Measurements from ENCODE around the gene MYO1D.
"Not testable (repeated sequence)": the region's sequence is repeated elsewhere in the genome, so short reads cannot be mapped to it uniquely, and the experiment has no call there.

Gene MYO1D

DNA sequence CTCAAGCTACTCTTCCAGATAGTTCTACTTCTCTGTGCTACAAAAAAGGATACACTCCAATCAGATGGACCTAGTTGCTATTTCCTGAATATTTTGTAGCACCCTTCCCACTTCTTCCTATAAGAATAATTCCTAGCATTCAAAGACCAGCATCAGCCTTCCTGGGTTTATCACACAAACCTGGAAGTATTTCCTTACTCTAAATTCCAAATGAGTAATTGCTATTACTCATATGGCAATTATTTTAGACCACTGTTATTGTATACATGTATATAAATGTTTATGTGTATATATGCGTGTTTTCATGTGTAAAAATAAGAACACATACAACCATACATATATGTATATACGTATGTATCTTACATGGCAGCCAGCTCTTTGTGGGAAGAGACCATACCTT is 130.6 kb downstream of the MYO1D start:
- H3K9me3 Mint-ChIP-seq = no peaks in the 10 kb centered on the region

DNA sequence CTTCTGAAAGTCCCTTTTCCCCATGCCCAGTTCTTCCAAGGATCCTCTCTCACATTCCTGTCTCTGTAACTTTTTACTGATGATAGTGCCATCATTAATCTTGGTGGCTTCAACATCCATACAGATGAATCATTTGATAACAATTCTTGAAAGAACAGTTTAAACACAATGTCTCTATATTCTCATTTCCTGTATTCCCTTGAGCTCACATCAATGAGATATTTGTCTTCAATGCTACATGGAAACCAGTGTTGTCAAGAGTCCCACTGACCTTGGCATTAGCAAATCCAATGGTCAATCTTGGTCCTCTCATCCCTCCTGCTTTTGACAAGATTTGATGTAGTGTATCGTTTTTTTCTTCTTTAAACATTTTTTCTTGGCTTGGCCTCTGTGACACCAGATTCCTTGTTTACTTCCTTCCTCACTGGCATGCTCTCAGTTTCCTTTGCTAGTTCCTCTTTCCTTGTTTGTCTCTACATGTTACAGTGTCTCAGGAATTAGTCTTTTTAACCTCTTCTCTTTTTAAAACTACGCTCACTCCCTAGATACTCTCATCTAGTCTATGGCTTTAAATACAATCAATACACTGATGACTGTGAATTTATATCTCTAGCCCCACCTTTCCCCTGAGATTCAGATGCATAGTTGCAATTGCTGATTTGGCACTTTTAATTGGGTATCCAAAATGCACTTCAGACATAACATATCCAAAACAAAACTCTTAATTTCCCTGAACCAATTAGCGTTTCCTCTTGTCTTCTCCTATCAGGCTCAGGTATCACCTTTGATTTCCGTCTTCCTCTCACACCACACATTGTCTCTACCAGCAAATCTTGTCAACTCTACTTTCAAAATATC is 134.0 kb downstream of the MYO1D start:
- H3K4me1 Mint-ChIP-seq (ENCODE audit: low read depth) = no peaks in the 10 kb centered on the region
- no peak overlapping the region for H3K4me3 Mint-ChIP-seq
- H3K27me3 Mint-ChIP-seq (ENCODE audit: low read depth) = no peaks in the 10 kb centered on the region
- H3K27ac Mint-ChIP-seq = no peak overlapping the region
- H3K9me3 Mint-ChIP-seq = no peaks in the 10 kb centered on the region
- no peaks in the 10 kb centered on the region for H3K36me3 Mint-ChIP-seq (ENCODE audit: low read depth)

More for the DNA sequence above, 130.6 kb downstream of the MYO1D start:
- Mint-ChIP-seq H3K27ac (no peak overlapping the region), H3K36me3 (ENCODE audit: low read depth) (no peaks in the 10 kb centered on the region), H3K4me3 (no peak overlapping the region), H3K4me1 (ENCODE audit: low read depth) (no peaks in the 10 kb centered on the region), H3K27me3 (ENCODE audit: low read depth) (no peaks in the 10 kb centered on the region)

GRCh38 chr17:32741381-32741780 is 135.5 kb downstream of the MYO1D start:
- Mint-ChIP-seq H3K4me1 (ENCODE audit: low read depth) (no peaks in the 10 kb centered on the region), H3K4me3 (no peak overlapping the region), H3K27ac (no peak overlapping the region), H3K36me3 (ENCODE audit: low read depth) (no peaks in the 10 kb centered on the region), H3K9me3 (no peaks in the 10 kb centered on the region), H3K27me3 (ENCODE audit: low read depth) (no peaks in the 10 kb centered on the region)

DNA sequence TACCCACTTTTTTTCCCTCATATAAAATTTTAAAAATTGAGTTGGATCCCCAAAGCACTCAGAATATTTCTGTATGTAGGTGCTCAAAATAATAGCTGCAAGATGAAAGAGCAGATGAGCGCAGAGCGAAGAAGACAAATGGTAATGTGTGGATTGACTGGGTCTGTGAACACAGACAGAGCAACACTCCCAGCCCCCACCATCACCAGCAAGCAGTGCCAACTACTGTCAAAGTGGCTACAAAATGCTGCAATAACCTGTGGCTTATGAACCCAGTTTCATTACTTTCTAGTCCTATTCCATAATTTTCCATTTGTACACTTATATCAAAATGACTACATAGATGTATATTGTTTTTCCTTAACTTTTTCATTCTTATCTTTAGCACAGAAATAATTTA is 137.2 kb downstream of the MYO1D start:
- H3K27ac Mint-ChIP-seq = no peak overlapping the region
- no peaks in the 10 kb centered on the region for H3K4me1 Mint-ChIP-seq (ENCODE audit: low read depth)
- H3K36me3 Mint-ChIP-seq (ENCODE audit: low read depth) = no peaks in the 10 kb centered on the region
- H3K27me3 Mint-ChIP-seq (ENCODE audit: low read depth) = no peaks in the 10 kb centered on the region
- H3K9me3 Mint-ChIP-seq = no peaks in the 10 kb centered on the region
- no peak overlapping the region for H3K4me3 Mint-ChIP-seq

- not testable (repeated sequence) for H3K27ac Mint-ChIP-seq; H3K4me3 Mint-ChIP-seq; H3K9me3 Mint-ChIP-seq; H3K4me1 Mint-ChIP-seq (ENCODE audit: low read depth); H3K36me3 Mint-ChIP-seq (ENCODE audit: low read depth); H3K27me3 Mint-ChIP-seq (ENCODE audit: low read depth)
Measured at GRCh38 chr17:32739151-32739550, 137.8 kb downstream of the MYO1D start.

GRCh38 chr17:32733401-32733800 is 143.5 kb downstream of the MYO1D start:
- H3K36me3 Mint-ChIP-seq (ENCODE audit: low read depth) = no peaks in the 10 kb centered on the region
- no peaks in the 10 kb centered on the region for H3K4me1 Mint-ChIP-seq (ENCODE audit: low read depth)
- no peak overlapping the region for H3K4me3 Mint-ChIP-seq
- no peak overlapping the region for H3K27ac Mint-ChIP-seq
- no peaks in the 10 kb centered on the region for H3K27me3 Mint-ChIP-seq (ENCODE audit: low read depth)
- peaks cover 3% of the 10 kb centered on the region for H3K9me3 Mint-ChIP-seq

- Mint-ChIP-seq H3K4me3 (no peak overlapping the region), H3K4me1 (ENCODE audit: low read depth) (no peaks in the 10 kb centered on the region), H3K27me3 (ENCODE audit: low read depth) (no peaks in the 10 kb centered on the region), H3K9me3 (peaks cover 3% of the 10 kb centered on the region), H3K27ac (no peak overlapping the region), H3K36me3 (ENCODE audit: low read depth) (no peaks in the 10 kb centered on the region)
Measured at GRCh38 chr17:32732900-32733299, 144.0 kb downstream of the MYO1D start.

- Mint-ChIP-seq H3K4me3 (no peak overlapping the region), H3K4me1 (ENCODE audit: low read depth) (no peaks in the 10 kb centered on the region), H3K36me3 (ENCODE audit: low read depth) (no peaks in the 10 kb centered on the region), H3K27me3 (ENCODE audit: low read depth) (no peaks in the 10 kb centered on the region), H3K9me3 (peaks cover 3% of the 10 kb centered on the region), H3K27ac (no peak overlapping the region)
Measured at GRCh38 chr17:32732296-32732642, 144.7 kb downstream of the MYO1D start.

GRCh38 chr17:32731556-32732295 is 145.2 kb downstream of the MYO1D start:
- H3K27me3 Mint-ChIP-seq (ENCODE audit: low read depth) = no peaks in the 10 kb centered on the region
- H3K4me1 Mint-ChIP-seq (ENCODE audit: low read depth) = no peaks in the 10 kb centered on the region
- peaks cover 3% of the 10 kb centered on the region for H3K9me3 Mint-ChIP-seq
- H3K27ac Mint-ChIP-seq = no peak overlapping the region
- no peaks in the 10 kb centered on the region for H3K36me3 Mint-ChIP-seq (ENCODE audit: low read depth)
- H3K4me3 Mint-ChIP-seq = no peak overlapping the region

- H3K4me1 Mint-ChIP-seq (ENCODE audit: low read depth) = no peaks in the 10 kb centered on the region
- H3K9me3 Mint-ChIP-seq = peaks cover 14% of the 10 kb centered on the region
- H3K27ac Mint-ChIP-seq = no peak overlapping the region
- no peak overlapping the region for H3K4me3 Mint-ChIP-seq
- H3K27me3 Mint-ChIP-seq (ENCODE audit: low read depth) = no peaks in the 10 kb centered on the region
- H3K36me3 Mint-ChIP-seq (ENCODE audit: low read depth) = peaks cover 2% of the 10 kb centered on the region
Measured at GRCh38 chr17:32727681-32728080, 149.2 kb downstream of the MYO1D start.

- Mint-ChIP-seq H3K9me3 (peaks cover 10% of the 10 kb centered on the region), H3K27me3 (ENCODE audit: low read depth) (no peaks in the 10 kb centered on the region), H3K27ac (no peak overlapping the region), H3K4me3 (no peak overlapping the region), H3K36me3 (ENCODE audit: low read depth) (peaks cover 2% of the 10 kb centered on the region), H3K4me1 (ENCODE audit: low read depth) (no peaks in the 10 kb centered on the region)
Measured at GRCh38 chr17:32725697-32726096, 151.2 kb downstream of the MYO1D start.

GRCh38 chr17:32723310-32723955 is 153.5 kb downstream of the MYO1D start:
- no peak overlapping the region for H3K4me3 Mint-ChIP-seq
- no peaks in the 10 kb centered on the region for H3K4me1 Mint-ChIP-seq (ENCODE audit: low read depth)
- no peaks in the 10 kb centered on the region for H3K27me3 Mint-ChIP-seq (ENCODE audit: low read depth)
- peaks cover 10% of the 10 kb centered on the region for H3K9me3 Mint-ChIP-seq
- no peak overlapping the region for H3K27ac Mint-ChIP-seq
- H3K36me3 Mint-ChIP-seq (ENCODE audit: low read depth) = peaks cover 2% of the 10 kb centered on the region

- H3K36me3 Mint-ChIP-seq (ENCODE audit: low read depth) = peaks cover 2% of the 10 kb centered on the region
- no peaks in the 10 kb centered on the region for H3K4me1 Mint-ChIP-seq (ENCODE audit: low read depth)
- no peak overlapping the region for H3K4me3 Mint-ChIP-seq
- no peak overlapping the region for H3K27ac Mint-ChIP-seq
- H3K9me3 Mint-ChIP-seq = peaks cover 10% of the 10 kb centered on the region
- no peaks in the 10 kb centered on the region for H3K27me3 Mint-ChIP-seq (ENCODE audit: low read depth)
Measured at GRCh38 chr17:32722733-32723132, 154.2 kb downstream of the MYO1D start.

DNA sequence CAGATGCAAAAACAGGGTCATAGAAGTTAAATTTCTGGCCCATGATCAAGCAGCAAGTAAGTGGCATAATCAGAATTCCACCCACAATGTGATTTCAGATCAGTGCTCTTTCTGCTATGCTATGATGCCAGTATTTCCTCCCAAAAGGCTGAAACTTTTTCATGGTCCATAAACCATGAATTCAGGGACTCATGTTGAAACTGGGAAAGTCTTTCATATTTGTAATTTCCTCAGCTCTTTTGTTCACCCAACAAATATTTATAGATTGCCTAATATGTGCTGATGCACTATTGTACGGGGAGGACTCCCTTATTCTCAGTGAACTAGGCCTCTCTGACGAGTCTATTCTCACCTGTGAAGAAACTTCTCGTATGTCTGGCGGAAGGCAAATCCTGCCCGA is 156.3 kb downstream of the MYO1D start:
- Mint-ChIP-seq H3K36me3 (ENCODE audit: low read depth) (peaks cover 2% of the 10 kb centered on the region), H3K27me3 (ENCODE audit: low read depth) (peaks cover 7% of the 10 kb centered on the region), H3K4me1 (ENCODE audit: low read depth) (no peaks in the 10 kb centered on the region), H3K27ac (no peak overlapping the region), H3K4me3 (no peak overlapping the region), H3K9me3 (peaks cover 8% of the 10 kb centered on the region)

GRCh38 chr17:32719689-32720088 is 157.2 kb downstream of the MYO1D start:
- Mint-ChIP-seq H3K27ac (no peak overlapping the region), H3K9me3 (peaks cover 3% of the 10 kb centered on the region), H3K36me3 (ENCODE audit: low read depth) (no peaks in the 10 kb centered on the region), H3K4me3 (no peak overlapping the region), H3K4me1 (ENCODE audit: low read depth) (no peaks in the 10 kb centered on the region), H3K27me3 (ENCODE audit: low read depth) (peaks cover 7% of the 10 kb centered on the region)

Measured in T-helper 1 cell treated with Interleukin-12 subunit alpha and Interleukin-12 subunit beta and Interleukin-4 antibody, amounts not matched to agents 30 μg/mL and 1 μg/mL, for 36 hours (primary cell).